Inflammatory macrophage (primary cell): Measurements from ENCODE around the gene BANP.
A peak's percentile ranks its signal among the peaks of the same experiment; 100 is the strongest.
"Not testable (repeated sequence)": the region's sequence is repeated elsewhere in the genome, so short reads cannot be mapped to it uniquely, and the experiment has no call there.

Experiments used
- DNase-seq, 2 donors: peaks; one replicate each; pipeline ENCODE4 v3.0.0-alpha.2; 2020 to 2022

The BANP gene

DNA sequence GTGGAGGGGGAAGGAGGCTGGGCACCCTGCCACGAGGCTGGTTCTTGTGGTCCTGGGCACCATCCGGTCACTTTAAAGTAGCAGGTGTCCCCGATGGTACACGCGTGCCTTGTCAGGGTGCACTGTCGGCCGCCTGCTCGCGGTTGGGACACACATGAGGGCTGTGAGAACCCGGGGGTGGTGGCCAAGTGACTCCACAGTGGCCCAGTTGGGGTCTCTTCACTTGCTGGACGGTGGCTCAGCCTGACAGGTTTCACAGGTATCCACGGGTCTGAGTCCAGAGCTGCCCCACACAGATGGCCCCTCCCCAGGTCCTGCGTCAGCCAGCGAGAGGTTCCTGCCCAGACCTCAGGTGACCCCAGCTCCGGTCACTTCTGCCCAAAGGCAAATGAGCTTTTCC, 137.8 kb downstream of the BANP start:
- not testable (repeated sequence) for DNase-seq

DNA sequence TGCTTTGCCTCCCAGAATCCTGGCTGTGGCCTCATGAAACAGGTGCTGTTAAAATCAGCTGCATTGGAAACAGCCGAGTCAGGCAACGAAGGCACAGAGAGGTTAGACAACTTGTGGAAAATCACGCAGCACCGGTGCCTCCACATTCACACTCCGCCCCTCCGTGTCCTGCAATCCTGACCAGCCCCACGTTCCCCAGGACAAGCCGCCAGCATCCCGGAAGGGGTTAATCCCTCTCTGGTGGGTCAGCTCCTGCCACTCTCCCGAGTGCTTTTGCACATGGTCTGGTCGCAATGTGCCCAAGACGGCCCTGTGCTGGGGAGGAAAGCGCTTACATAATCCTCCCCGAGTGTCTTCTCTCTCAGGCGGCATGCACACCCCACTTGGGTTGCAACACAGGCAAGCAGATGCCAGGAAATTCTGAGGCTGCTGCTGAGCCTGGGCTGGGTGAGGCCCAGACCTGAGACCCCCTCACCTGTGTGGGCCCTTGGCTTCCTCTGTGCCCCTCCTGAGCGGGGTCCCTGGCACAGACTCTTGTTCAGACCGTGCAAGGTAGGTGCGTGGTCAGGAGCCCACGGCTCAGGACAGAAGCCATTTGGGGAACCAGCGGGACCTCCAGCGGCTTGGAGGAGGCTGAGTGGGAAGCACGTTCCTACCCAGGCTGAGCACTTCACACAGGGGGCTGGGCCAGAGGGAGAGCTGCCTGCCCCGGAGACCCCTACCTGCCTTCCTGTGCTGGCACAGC, 138.6 kb downstream of the BANP start:
- peak; percentile 65 to 85 for DNase-seq

DNA sequence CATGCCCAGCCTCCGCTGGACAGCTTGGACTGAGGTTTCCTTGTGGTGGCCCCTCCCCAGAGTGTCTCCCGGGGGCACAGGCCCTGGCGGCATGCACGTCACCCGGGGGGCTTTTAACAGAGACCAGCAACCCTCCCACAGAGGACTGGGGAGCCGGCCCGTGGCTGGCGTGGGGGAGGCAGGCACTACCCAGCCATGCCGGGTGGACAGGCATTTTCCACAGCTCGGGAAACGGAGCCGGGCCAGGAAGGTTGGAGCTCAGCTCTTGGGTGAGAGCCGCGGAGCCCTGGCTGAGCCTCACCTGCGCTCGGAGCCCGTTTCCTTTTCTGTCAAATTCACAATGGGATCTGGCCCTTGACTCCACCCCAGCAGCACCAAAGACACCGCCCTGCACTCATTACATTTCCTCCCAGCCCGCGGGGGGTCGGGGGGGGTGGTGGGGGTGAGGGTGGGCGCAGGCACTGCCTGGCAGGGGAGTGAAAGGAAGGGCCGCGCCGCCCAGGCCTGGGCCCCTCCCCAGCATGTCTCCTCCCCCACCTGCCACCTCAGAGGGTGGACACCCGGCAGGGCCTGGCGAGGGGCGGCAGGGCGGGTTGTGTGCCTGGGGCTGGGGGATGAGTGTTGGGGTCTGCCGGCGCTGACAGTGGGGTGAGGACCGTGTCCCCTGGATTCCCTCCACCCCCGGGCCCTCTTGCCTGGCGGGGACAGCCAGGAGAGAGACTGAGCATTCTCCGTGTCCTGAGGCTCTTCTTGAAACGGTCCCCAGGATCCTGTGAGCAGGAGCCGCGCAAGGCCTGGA, 139.3 kb downstream of the BANP start:
- not testable (repeated sequence) for DNase-seq

DNA sequence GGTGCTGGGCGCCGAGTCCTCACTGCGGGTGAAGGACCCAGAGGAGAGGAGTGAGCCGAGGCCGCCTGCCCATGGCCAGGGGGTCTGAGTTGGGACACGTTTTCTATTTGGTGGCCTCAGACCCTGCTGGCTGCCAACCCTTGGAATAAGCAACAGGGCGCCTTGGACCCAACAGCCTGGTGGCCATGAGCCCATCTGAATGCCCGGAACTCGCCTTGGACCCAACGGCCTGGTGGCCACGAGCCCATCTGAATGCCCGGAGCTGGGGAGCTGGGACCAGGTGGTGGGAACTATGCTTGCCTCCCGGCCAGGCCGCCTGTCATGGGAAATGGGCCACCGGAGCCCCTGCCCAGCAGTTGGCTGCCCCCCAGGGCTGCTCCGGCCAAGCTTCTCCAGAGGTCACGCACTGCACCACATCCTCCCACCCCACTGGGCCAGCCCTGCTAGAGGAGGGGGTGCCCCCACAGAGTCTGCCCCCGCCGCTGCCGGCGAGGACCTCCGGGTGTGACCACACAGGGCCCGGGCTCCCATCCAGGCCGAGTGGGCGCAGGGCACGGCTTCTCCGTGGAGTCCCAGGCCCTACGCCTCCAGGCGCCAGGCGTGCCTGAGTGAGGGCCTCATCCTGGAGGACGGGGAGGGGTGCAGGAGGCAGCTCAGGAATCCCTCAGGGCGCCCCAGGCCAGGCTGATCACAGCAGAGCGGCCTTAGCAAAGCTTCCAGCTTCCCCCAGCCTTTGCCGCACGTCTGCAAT, 140.2 kb downstream of the BANP start:
- peak in 1 of 2 donors; percentile 45 for DNase-seq

DNA sequence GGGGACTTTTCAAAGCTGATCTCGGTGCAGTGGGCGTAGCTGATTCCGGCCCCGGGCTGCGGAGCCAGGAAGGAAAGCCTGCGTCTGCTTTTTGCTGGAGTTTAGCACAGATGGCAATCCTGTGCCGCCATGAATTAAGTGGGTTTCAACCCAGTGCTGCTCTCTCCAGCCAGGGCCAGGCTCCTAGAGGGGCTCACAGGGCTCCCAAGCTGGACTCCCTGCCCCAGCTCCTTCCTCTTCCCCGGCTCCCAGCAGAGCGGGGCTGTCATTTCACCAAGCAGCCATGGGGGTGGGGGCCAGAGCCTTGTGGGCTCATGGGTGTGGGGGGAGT, 140.7 kb downstream of the BANP start:
- DNase-seq = peak in 1 of 2 donors; percentile 9

DNA sequence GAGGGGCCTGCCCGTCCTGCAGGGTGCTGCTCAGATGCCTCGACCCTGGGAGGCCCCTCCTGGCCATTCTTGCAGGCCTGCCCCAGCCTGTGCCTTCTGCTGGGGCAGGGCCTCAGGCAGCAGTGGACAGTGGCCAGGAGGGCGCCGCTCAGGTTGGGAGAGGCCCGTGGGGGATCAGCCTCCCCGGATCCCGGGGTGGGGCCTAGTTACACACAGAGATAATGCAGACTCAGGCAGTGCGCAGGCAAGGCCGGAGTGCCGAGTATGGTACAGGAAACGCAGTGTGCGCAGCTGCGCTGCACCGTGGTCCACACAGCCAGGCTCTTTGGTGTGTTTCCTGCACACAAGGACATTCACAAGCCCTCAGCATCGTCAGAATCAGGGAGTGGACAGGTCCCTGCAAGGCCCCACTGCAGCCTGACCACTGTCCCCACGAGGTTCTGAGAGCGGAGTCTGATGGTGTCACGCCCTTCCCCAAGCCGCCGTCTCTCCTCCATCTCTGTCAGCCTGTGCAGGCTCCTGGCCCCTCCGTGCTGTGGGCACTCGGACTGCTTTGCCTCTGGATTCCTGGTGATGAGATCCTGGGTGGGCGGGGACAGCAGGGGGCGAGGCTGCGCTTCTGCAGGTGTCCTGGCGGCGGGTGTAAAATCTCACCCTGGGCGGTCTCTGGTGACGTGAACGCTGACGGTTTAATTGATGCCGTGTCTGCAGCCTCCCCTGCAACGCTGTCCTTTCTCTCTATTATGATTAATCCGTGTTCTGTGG, 141.7 kb downstream of the BANP start:
- DNase-seq = not testable (repeated sequence)

DNA sequence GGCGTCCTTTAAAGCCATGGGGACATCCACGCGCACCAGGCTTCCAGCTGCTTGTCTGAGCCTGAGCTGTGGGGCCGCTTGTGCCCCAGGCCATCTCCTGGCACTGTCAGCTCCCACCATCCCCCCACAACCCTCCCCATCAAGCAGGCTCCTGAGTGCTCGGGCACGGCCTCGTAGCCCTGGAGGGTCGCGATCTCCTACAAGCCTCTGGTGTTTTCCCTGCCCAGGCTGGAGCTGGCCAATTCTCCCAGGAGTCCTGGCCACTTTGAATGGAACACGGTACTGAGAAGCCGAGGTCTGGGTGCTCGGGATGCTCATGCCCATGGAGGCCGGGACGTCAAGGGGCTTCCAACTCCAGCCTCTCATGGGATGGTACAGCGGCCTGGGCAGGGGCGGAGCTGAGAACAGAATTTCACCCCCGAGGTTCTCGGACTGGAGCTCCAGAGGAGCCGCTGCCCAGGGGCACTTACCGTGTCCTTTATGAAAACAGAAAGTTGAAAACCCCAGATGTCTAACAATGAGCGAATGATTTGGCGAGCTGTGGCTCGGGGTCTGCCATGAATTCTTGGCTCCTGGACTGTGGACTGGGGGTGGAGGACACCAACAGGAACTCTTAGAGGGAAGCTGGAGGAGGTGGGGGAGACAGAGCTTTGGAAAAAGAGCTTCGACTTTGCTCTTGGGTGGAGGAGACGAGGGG, 142.5 kb downstream of the BANP start:
- not testable (repeated sequence) for DNase-seq

DNA sequence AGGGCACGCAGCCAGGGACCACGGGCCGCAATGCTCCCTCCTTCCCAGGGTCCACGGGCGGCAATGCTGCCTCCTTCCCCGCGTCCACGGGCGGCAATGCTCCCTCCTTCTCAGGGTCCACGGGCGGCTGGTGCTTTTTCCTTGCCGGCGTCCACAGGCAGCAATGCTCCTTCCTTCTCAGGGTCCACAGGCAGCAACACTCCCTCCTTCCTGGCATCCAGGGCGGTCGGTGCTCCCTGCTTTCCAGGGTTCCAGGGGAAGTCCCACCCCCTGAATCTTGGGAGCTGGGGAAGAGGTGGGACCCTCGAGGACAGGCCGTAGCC, 143.0 kb downstream of the BANP start:
- DNase-seq = not testable (repeated sequence)

DNA sequence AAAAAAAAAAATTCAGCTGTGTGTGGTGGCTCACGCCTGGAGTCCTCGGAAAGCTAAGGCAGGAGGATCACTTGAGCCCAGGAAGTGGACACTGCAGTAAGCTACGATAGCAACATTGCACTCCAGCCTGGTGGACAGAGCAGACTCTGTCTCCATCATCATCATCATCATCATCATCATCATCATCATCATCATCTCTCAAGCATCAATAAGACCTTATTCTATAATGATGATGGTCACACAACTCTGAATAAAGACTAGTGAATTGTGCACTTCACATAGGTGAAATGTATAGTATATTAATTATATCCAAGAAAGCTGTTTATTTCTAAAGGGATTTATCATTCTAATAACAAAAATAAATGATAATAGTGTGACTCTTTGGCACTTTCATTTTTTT, 143.7 kb downstream of the BANP start:
- DNase-seq = not testable (repeated sequence)

DNA sequence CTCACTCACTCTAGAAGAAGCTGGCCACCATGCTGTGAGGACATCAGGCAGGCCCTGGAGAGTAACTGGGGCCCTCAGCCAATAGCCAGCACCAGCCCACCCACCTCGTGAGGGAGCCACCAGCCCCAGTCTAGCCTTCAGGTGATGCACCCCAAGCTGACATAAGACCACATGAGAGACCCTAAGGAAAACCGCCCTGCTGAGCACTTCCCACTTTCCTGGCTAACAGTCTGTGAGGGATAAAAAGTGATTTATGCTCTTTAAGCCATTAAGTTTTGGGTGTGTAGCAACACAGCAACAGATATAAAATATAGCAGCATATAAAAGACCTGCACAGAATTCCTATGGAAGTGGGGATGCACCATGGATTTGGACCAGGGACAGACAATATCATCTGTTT, 145.4 kb downstream of the BANP start:
- DNase-seq = not testable (repeated sequence)

DNA sequence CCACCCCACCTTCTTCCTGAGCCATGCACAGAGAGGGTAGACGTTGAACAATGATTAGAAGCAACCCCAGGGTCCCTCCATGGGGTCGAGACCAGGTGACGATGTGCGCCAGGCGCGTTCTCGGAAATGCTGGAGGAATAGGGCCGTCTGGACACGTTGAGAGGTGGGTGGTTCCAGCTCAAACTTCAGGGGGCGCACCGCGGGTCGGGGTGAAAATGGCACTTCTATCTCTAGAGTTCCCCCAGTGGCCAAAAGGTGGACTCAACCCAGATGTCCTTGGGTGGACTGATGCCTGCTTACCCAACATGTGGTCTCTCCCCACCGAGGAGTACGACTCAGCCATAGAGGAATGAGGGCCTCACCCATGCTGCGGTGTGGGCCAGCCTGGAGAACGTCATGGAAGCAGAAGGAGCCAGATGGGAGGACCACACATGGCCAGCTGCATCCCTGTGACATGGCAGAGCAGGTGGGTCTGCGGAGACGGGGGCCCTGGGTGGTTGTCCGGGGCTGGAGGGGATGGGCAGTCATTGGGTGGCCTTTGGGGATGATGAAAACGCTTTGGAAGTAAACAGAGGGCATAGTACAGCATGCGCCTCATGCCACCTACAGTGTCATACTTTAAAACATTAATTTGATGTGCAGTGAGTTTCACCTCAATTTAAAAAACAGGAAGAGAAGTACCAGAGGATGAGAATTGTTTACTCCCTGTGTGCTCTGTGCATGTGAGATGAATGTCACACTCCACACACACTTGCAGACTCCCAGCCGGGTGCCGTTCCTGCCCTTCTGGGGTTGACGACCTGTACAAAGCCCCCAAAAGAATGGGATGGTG, 147.7 kb downstream of the BANP start:
- DNase-seq = not testable (repeated sequence)

DNA sequence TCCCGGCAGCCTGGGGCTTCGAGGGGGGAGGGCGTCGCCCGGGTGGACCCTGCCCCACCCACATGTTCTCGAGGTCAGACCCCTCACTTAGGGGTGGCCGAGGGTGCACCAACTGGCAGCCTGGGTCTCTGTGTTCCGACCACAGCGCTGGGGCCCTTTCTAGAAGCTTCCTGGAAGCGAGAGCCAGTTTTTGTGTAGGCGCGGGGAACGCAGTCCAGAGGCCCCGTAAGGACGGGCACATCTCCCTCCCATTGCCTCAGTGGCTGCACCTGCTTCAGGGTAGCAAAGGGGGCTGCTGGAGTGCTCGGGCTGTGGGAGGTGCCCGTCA, 148.3 kb downstream of the BANP start:
- no peak for DNase-seq

DNA sequence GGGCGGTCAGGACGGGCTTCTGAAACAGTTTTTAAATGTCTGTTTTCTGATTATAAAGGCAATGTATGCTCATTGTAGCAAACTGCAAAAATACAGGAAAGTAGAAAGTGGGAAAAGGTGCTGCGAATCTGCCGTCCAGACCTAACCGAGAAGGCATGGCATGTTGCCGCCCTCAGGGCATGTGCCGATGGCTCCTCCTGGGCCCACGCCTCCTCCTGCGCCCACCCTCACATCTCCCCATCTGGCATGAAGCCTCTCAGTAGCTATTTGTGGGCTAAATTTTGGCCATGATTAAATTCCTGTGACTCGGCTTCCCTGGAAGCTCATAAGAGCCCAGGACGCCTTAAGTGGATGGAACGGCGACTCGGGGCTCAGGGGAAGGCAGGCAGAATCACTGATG, 148.7 kb downstream of the BANP start:
- not testable (repeated sequence) for DNase-seq

DNA sequence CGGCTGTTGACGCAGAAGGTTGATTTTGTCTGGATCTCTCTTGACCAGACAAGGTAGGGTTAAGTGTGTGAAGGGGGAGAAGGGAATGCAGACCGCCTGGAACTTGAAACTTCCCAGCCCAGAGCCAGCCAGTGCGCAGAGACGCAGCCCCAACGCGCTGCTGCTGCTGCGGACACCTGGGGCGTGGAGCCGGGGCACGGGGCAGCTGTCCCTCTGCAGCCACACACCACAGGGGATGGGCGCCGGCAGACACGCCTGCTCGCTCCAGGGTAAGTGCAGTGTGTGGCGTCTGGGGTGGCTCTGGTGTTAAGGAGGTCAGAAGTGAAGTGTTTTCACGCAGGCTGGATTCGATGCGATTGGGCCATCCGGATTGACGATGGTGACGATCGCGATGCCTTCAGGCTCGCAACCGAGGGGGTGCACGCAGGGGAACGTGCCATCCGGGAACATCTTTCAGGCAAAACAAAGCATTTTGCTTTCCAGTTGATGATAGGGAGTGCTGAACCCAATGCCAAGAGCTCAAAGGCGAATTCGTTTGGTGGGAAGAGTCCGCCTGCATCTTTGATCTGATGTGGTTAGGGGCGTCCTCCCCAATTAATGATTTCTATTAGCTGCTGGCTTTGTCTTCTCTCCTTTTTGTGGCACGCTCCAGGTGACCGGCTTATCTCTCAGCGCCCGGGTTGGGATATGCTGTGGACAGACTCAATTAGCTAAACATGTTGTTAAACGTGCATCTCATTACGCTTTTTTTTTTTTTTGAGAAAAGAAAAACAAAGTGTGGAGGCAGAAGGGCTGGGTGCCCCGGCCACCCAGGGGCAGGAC, 149.8 kb downstream of the BANP start:
- DNase-seq = not testable (repeated sequence)

DNA sequence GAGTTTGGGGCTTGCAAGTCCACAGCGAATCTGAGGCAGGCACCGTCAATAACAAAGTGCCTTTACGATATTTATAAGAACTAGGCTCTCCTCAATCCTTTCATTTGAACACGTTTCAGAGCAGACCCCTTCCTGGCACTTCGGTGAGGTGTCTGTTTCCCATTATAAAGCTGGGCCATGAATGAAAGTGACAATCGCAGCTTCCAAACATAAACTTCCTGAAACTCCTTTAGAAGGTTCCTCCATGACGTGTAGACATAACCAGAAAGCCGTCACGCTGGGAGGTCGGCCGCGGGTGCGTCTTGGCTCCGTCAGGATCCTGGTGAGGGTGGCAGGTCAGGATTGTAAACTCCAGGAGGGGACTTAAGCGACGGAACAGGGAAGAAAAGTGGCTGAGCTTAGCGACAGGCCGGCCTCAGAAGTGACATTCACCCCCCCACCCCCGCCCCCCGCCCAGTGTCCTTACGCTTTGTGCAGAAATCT, 150.4 kb downstream of the BANP start:
- DNase-seq = peak in 1 of 2 donors; percentile 42

DNA sequence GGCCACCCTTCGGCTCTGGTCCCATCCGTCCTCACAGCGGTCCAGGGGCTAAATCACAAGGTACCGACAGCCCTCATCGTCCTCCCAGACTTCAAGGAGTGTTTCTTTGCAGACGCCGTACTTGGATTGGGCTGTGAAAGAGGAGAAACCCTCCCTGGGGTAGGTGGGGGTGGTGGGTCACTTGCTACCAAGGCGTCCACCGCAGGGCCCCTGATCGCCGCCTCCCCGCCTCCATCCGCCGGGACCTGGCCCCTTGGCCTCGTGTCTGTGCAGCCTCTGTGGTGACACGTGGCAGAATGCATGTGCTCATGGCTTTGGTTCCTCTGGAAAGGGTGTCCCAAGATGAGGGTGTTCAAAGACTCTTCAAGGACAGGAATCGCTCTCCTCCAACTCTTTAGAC, 151.4 kb downstream of the BANP start:
- no peak for DNase-seq

DNA sequence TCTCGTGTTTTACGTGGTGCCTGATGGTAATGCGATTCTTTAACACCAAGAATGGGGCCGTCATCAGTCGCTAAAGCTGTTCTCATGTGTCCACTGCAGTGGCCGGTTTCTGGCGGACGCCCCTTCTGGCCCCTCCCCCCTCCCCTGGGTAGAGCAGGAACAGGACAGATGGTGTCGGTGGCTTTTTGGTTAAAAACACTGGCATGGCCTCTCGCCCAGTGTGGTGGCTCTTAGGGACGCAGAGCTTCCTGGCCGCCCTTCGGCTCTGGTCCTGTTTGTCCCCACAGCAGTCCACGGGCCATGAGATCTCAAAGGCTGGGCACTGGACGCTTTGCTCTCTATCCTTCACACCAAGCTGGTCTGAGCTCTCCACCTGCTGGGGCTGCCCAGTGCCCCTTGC, 151.8 kb downstream of the BANP start:
- DNase-seq = no peak

DNA sequence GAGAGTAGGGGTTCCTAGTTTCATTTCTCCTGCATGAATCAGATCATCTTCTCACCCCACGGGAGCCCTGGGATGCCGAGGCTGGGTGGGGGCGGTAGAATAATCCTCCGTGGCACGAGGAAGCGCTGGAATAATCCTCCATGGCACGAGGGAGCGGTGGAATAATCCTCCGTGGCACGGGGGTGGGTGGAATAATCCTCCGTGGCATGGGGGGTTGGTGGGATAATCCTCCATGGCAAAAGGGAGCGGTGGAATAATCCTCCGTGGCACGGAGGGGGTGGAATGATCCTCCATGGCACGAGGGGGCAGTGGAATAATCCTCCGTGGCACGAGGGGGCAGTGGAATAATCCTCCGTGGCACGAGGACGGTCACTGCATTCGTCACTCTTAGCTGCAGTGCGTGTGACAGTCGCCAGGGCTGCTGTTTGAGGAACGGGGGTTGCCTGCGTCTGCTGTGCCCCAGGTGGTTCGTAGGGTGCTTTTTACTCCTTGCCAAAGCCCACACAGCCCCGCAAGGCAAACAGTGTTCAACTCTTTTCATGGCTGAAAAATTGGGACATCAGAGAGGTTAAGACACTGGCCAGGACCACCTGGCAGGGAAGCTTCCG, 152.5 kb downstream of the BANP start:
- DNase-seq = no peak

DNA sequence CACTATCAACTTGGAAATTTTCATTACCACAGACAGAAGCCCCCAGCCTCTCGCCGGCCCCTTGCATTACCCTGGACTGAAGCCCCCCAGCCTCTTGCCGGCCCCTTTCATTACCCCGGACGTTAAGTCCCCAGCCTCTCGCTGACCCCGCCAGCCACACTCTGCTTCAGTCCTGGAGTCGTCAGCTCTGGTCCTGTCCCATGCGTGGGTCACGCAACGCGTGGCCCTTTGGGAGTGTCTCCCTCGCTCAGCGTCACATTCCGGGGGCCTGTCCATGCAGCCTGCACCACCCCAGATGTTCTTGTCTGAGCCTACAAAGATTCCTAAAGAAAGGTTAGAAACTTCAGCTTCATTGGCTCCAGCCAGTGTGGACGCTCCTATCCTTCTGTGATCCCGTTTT, 153.1 kb downstream of the BANP start:
- not testable (repeated sequence) for DNase-seq
